8988T (cell line): ENCODE data around the gene NPC1L1.

Experiments
- DNase-seq: peaks from one replicate; pipeline ENCODE4 v3.0.0; 2011

Gene NPC1L1

DNA sequence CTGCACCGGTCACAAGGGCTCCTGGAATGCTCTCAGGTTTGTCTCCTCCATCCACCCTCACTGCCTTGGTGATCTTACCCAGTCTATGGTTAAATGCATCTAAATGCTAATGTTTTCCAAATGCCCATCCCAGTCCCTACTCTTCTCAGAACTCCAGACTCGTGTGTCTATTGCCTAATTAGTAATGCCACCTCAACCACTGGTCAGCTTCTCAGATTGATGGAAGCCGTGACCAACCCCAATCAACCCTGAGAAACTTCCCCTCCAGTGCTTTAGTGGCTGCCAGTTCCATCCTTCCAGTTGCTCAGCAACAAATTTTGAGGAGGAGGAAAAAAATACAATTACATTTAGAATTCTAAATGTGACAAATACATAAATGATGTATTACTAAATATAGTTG, 69.3 kb downstream of the NPC1L1 start:
- DNase-seq, result no peak

DNA sequence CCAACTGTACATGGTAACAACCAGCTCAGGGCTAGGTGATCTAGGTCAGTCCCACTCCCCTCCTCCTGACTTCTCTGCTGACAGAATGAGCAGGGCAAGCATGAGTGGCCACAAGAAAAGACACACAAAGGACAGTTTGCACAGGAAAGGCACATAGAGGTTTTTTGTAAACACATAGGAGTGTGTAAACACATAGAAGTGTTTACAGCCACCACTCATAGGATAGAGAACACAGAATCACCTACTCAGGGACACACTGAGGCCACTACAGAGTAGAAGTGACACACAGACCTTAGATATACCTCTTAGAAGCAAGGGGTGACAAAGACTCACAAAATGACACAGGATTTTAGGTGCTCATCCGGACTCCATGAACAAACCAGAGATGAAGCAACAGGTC, 69.7 kb downstream of the NPC1L1 start:
- no peak for DNase-seq

DNA sequence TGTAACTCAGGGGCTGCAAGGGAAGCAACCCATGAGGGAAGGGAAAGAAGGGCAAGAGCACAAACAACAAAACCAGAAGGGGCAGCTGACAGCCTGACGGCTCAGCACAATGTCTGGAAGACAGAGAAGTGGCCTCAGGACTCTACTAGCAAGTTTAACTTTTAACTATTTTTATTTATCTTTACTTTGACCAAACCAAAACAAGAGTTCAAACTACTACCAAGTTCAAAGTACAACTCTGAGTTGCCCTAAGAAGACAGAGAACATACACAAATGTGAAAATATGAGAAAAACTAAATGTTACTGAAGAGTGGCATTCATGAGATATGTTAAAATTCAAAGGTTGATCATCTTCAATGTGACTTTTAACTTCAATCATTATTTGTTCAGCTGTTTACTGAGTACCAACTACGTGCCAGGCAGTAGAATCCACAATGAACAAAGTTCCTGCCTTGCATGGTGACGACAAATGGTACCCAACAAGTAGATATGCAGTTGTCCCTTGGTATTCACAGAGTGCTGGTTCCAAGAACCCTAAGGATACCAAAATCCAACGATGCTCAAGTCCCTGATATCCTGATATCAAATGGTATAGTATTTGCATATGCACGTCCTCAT, 70.4 kb downstream of the NPC1L1 start:
- no peak for DNase-seq

DNA sequence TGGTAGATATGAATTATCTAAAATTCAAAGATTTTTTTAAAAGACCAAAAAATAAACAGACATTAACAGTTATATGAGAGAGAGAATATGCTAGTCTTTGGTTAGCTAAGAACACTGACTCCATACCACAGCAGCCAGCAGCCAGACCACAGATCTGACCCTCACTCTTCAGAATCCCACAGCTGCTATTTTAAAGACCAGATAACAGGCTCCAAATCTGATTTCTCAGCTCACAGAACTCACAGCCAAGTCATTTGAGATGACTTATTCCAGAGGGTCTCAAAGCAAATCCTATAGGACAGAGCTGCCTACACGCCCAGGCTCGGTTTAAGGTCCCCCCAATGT, 71.0 kb downstream of the NPC1L1 start:
- DNase-seq, result no peak

DNA sequence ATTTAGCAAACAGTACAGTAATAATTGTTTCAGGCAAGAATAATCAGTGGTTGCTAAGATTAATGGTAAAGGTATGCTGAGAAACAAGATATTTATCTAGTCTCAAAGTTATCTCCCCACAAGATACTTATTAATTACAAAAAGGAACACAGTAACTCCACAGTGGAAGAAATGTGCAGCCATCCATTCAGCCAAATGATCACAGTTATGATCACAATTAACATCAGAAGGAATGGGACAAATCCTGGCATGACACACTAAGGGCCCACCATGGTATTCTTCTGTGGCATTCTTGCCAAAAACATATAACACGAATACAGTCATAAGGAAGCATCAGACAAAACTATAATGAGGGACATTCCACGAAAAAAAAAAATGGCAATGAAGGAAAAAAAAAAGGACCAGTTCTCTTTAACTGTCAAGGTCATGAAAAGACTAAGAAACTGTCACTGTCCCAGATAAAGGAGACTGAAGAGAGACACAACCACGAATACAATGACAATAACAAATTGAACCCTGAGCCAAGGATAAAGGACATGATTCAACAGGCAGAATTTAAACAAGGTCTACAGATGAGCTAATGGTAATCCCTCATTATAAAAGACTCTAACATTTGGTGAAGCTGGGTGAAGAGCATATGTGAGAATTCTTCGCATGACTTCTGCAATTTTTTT, 71.5 kb downstream of the NPC1L1 start:
- no peak for DNase-seq

DNA sequence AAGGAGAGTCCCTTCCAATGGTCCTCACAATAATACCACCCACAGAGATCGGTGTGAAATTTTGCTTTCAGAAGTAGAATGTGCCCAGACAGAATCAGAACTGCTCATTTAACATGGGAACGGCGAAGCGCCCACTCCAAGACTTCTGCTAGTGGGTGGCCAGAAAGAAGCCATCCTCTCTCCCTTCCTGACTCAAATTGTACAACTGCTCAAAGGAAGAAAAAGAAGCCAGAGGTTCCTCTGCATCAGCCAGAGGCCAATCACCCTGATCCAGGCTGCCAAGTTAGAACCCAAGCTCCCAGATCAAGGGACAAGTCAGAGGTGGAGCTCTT, 73.9 kb downstream of the NPC1L1 start:
- DNase-seq, result no peak

DNA sequence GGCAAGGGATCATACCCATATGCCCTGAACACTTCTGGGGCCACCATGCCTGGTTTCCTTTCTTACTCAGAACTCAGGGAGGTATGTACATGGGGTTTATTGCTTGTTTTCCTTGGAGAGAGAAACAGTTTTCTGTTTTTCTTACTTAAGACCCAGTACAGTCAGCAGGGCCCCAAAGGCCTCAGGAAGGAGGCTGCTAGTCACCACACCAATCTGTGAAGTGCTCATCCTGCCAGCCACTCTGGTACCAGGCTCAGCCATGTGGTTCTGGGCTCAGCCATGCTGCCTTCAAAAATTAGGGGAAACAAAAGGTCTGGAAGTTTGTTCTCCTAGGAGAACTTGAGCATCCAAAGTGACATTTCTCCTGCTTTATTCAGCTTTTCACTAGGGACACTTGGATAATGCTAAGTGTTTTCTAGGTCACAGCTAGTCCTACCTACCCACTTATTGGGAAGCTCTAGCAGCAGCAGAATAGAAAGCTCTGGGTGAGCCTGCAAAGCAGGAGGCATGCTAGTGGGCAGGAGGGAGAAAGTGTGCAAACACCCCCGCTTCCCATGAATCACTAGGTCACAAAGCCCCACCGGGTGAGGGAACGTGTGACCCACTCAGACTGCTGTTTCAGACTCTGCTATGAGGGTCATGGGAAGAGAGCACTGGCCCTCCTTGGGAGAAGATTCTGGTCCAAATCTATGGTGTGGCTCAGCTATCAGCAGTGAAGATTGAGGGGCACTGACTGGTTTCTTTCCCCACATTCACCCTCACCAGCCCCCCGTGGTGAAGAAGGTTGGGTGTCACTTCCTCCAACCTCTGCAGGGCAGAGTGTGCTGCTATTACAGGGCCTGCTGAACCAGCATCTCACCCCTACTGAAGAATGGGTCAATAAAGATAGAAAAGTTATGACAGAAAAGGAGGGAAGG, 74.6 kb downstream of the NPC1L1 start:
- DNase-seq, result no peak

DNA sequence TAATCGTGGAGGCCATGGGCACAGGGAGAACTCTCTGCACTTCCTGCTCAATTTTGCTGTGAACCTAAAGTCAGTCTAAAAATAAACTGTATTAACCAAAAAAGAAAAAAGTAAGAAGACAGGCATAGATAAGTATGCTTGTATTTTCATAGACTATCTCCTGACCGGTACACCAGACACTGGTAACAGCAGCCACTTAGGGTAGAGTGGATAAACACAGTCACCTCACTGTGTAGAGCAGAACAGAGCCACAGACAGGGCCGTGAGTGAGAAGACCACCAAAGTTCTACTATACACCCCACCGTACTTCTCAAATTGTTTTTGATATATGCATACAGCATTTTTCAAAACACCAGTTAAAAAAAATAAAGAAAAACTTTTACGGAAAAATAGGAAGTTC, 75.6 kb downstream of the NPC1L1 start:
- no peak for DNase-seq

DNA sequence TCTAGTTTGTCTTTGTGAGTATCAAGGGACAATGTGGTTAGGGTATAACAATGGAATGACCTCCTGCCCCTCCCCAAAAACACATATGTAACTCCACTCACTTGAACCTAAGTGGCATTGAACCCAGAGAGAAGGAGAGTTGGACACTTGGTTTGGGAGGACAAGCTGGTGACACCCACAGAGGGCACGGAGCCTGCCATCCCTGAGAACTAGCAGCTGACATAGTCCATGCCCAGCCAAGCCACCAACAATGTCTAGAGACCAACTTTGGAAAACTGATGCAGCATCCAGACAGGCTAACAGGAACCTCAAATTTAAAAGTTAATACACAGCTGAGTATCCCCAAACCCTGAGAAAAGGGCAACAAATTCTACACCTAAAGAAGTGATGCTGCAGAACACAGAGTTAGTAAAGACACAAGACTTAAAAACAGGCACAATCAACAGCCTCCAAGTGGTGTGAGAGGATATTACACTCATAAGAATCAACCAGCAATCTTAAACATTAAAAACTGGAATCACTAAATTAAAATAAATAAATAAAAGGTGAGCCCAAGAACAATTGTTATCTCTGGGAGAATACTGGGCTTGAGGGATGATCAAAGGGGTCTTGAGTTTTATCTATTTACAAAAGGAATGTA, 77.8 kb downstream of the NPC1L1 start:
- DNase-seq, result no peak
